Measurements from ENCODE around the gene CMBL.
"Not testable (repeated sequence)": the region's sequence is repeated elsewhere in the genome, so short reads cannot be mapped to it uniquely, and the experiment has no call there.

Gene CMBL

GRCh38 chr5:10310066-10310779 is 2.5 kb upstream of the CMBL start:
- no peak for DNase-seq

GRCh38 chr5:10308844-10309243 is 1.1 kb upstream of the CMBL start:
- DNase-seq, result no peak

- peak; percentile 64 for DNase-seq
Measured at GRCh38 chr5:10306806-10307205, 896 bp downstream of the CMBL start.

GRCh38 chr5:10306114-10306513 is 1.6 kb downstream of the CMBL start:
- DNase-seq, result no peak

GRCh38 chr5:10304932-10305331 is 2.8 kb downstream of the CMBL start:
- DNase-seq, result peak; percentile 22

GRCh38 chr5:10303699-10304170 is 4.0 kb downstream of the CMBL start:
- DNase-seq, result no peak

GRCh38 chr5:10303201-10303600 is 4.5 kb downstream of the CMBL start:
- DNase-seq, result no peak

- DNase-seq, result peak; percentile 73
Measured at GRCh38 chr5:10301842-10302610, 5.7 kb downstream of the CMBL start.

- DNase-seq, result peak; percentile 53
Measured at GRCh38 chr5:10301266-10301665, 6.4 kb downstream of the CMBL start.

GRCh38 chr5:10300246-10300645 is 7.5 kb downstream of the CMBL start:
- no peak for DNase-seq

GRCh38 chr5:10297646-10298204 is 10.0 kb downstream of the CMBL start:
- peak; percentile 39 for DNase-seq

GRCh38 chr5:10295619-10296326 is 11.9 kb downstream of the CMBL start:
- no peak for DNase-seq

GRCh38 chr5:10293907-10294662 is 13.6 kb downstream of the CMBL start:
- no peak for DNase-seq

- no peak for DNase-seq
Measured at GRCh38 chr5:10291692-10292339, 15.9 kb downstream of the CMBL start.

GRCh38 chr5:10290438-10290837 is 17.3 kb downstream of the CMBL start:
- peak; percentile 9 for DNase-seq

GRCh38 chr5:10289991-10290390 is 17.7 kb downstream of the CMBL start:
- no peak for DNase-seq

- peak; percentile 80 for DNase-seq
Measured at GRCh38 chr5:10289353-10289752, 18.3 kb downstream of the CMBL start.

GRCh38 chr5:10288592-10289219 is 19.0 kb downstream of the CMBL start:
- DNase-seq, result peak; percentile 96

GRCh38 chr5:10286862-10287227 is 20.9 kb downstream of the CMBL start:
- DNase-seq, result no peak

- DNase-seq, result no peak
Measured at GRCh38 chr5:10286162-10286861, 21.4 kb downstream of the CMBL start.

GRCh38 chr5:10285362-10285761 is 22.3 kb downstream of the CMBL start:
- DNase-seq, result not testable (repeated sequence)

Measured in NCI-H1092 treated with DMSO at 0.1 percent for 48 hours (cell line).